SK-N-SH treated with all-trans-retinoic acid at 6 μM for 48 hours (cell line): ENCODE results near the gene GPX4.

Experiments
- ATAC-seq: fragments of 200-7000 bp; cut with Tn5 transposase; 3 replicates; pipeline ENCODE4 v1.9.1; 2020; ENCODE audit warnings: mild to moderate bottlenecking, moderate library complexity
- ARNTL ChIP-seq: fragments of 450-650 bp; formaldehyde crosslinking; IDR thresholded peaks from 2 replicates; pipeline ENCODE4 v1.5.0; 2020; ENCODE audit warnings: low read depth, mild to moderate bottlenecking, moderate library complexity, borderline replicate concordance
- BACH2 ChIP-seq: fragments of 250-450 bp; sonication (Bioruptor Pico); IDR thresholded peaks from 2 replicates; pipeline ENCODE4 v1.9.0; 2021; ENCODE audit warnings: mild to moderate bottlenecking, borderline replicate concordance
- CSDC2 ChIP-seq: fragments of 250-450 bp; sonication (Bioruptor Pico); IDR thresholded peaks from 2 replicates; pipeline ENCODE4 v1.5.0; 2020; ENCODE audit warnings: mild to moderate bottlenecking, moderate library complexity
- CSRNP3 ChIP-seq: fragments of 250-450 bp; sonication (Bioruptor Pico); IDR thresholded peaks from 2 replicates; pipeline ENCODE4 v1.5.1; 2021; ENCODE audit warnings: mild to moderate bottlenecking, moderate library complexity
- ESRRG ChIP-seq: fragments of 250-450 bp; sonication (Bioruptor Pico); IDR thresholded peaks from 2 replicates; pipeline ENCODE4 v1.6.1; 2021; ENCODE audit warnings: mild to moderate bottlenecking
- ISL1 ChIP-seq: fragments of 250-450 bp; sonication (Bioruptor Pico); IDR thresholded peaks from 2 replicates; pipeline ENCODE4 v2.1.2; 2022; ENCODE audit warnings: mild to moderate bottlenecking, moderate library complexity
- OSR1 ChIP-seq: fragments of 250-450 bp; sonication (Bioruptor Pico); IDR thresholded peaks from 2 replicates; pipeline ENCODE4 v1.8.0; 2022; ENCODE audit warnings: moderate library complexity, mild to moderate bottlenecking, inconsistent platforms
- POU6F1 ChIP-seq: fragments of 250-450 bp; sonication (Bioruptor Pico); IDR thresholded peaks from 2 replicates; pipeline ENCODE4 v1.8.0; 2021; ENCODE audit warnings: low read depth, mild to moderate bottlenecking, moderate library complexity, borderline replicate concordance
- RARB ChIP-seq: fragments of 250-450 bp; sonication (Bioruptor Pico); IDR thresholded peaks from 2 replicates; pipeline ENCODE4 v1.8.0; 2021; ENCODE audit warnings: mild to moderate bottlenecking, moderate library complexity
- SNAI2 ChIP-seq: fragments of 250-450 bp; sonication (Bioruptor Pico); IDR thresholded peaks from 2 replicates; pipeline ENCODE4 v1.5.0; 2020; ENCODE audit warnings: mild to moderate bottlenecking, moderate library complexity
- TCF4 ChIP-seq: fragments of 250-450 bp; sonication (Bioruptor Pico); IDR thresholded peaks from 2 replicates; pipeline ENCODE4 v1.8.0; 2021; ENCODE audit warnings: mild to moderate bottlenecking, moderate library complexity, borderline replicate concordance
- TOX ChIP-seq: fragments of 250-450 bp; sonication (Bioruptor Pico); IDR thresholded peaks from 2 replicates; pipeline ENCODE4 v1.8.0; 2021; ENCODE audit warnings: mild to moderate bottlenecking, moderate library complexity, borderline replicate concordance
- ZC3H10 ChIP-seq: fragments of 250-450 bp; sonication (Bioruptor Pico); IDR thresholded peaks from 2 replicates; pipeline ENCODE4 v1.5.1; 2021; ENCODE audit warnings: mild to moderate bottlenecking, moderate library complexity
- ZFP3 ChIP-seq: fragments of 250-450 bp; sonication (Bioruptor Pico); IDR thresholded peaks from 2 replicates; pipeline ENCODE4 v1.5.0; 2020; ENCODE audit warnings: mild to moderate bottlenecking, moderate library complexity
- ZFP30 ChIP-seq: fragments of 450-650 bp; formaldehyde crosslinking; IDR thresholded peaks from 2 replicates; pipeline ENCODE4 v1.5.0; 2022; ENCODE audit warnings: mild to moderate bottlenecking, moderate library complexity
- ZNF565 ChIP-seq: fragments of 450-650 bp; formaldehyde crosslinking; conservative IDR thresholded peaks from 2 replicates; pipeline ENCODE4 v1.5.0; 2020; ENCODE audit warnings: low read depth, mild to moderate bottlenecking, moderate library complexity
- ZNF70 ChIP-seq: fragments of 450-650 bp; formaldehyde crosslinking; IDR thresholded peaks from 2 replicates; pipeline ENCODE4 v1.5.0; 2020; ENCODE audit warnings: mild to moderate bottlenecking, moderate library complexity
- ZNF8 ChIP-seq: fragments of 450-650 bp; formaldehyde crosslinking; IDR thresholded peaks from 2 replicates; pipeline ENCODE4 v1.5.0; 2020; ENCODE audit warnings: mild to moderate bottlenecking, moderate library complexity
- TF ChIP-seq, protein P1 (sequence below): fragments of 250-450 bp; sonication (Bioruptor Pico); IDR thresholded peaks from 2 replicates; pipeline ENCODE4 v1.8.0; 2020; ENCODE audit warnings: mild to moderate bottlenecking, moderate library complexity, borderline replicate concordance
- TF ChIP-seq, protein P2 (sequence below): fragments of 250-450 bp; sonication (Bioruptor Pico); IDR thresholded peaks from 2 replicates; pipeline ENCODE4 v1.5.1; 2020; ENCODE audit warnings: low read depth, mild to moderate bottlenecking, moderate library complexity
- TF ChIP-seq, protein P3 (sequence below): fragments of 250-450 bp; sonication (Bioruptor Pico); IDR thresholded peaks from 2 replicates; pipeline ENCODE4 v1.5.0; 2020; ENCODE audit warnings: mild to moderate bottlenecking, moderate library complexity

GPX4 gene

DNA sequence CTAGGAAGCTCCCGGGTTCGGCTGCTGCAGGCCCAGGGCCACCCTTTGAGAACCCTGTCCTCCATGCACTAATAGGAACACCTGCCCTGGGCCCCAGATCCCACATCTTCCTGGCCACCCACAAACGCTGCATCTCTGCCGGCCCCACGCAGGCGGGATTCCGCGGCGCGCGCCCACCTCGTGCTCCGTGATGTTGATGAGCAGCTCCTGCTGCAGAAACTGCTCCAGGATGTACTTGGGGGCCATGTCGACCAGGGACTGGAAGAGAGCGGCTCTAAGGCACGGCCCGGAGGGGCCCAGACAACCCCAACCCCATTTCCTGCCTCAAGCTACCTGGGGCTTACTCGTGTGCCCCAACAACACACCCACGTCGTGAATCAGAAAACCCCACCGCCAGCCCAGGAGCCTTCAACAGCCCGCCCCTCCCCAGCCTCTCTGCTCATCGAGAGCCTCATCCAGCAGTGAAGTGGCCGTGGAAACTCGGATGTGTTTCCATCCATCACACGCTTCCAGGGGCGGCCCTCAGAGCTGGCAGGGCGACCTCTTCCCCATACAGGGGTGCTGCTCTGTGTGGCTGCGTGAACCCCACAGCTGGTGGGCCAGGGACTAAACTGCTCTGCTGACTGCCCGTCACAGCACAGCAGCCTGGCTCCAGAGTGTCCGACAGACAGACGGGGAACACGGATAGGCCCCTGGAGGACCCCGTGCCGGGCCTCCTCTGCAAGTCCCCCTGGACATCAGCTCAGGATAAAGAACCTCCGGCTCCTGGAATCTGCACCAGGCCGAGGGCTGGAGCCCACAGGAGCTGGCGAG lies 12.9 kb upstream of the GPX4 start:
- no peak for TF ChIP-seq ZFP3
- TF ChIP-seq POU6F1 (CRISPR knock-in tag) = no peak
- TF ChIP-seq CSDC2 = no peak
- TF ChIP-seq, protein P1, sequence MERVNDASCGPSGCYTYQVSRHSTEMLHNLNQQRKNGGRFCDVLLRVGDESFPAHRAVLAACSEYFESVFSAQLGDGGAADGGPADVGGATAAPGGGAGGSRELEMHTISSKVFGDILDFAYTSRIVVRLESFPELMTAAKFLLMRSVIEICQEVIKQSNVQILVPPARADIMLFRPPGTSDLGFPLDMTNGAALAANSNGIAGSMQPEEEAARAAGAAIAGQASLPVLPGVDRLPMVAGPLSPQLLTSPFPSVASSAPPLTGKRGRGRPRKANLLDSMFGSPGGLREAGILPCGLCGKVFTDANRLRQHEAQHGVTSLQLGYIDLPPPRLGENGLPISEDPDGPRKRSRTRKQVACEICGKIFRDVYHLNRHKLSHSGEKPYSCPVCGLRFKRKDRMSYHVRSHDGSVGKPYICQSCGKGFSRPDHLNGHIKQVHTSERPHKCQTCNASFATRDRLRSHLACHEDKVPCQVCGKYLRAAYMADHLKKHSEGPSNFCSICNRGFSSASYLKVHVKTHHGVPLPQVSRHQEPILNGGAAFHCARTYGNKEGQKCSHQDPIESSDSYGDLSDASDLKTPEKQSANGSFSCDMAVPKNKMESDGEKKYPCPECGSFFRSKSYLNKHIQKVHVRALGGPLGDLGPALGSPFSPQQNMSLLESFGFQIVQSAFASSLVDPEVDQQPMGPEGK (CRISPR knock-in tag) = no peak
- no peak for TF ChIP-seq ZNF70
- no peak for TF ChIP-seq RARB (CRISPR knock-in tag)
- no peak for TF ChIP-seq TOX (CRISPR knock-in tag)
- TF ChIP-seq ARNTL = no peak
- no peak for TF ChIP-seq SNAI2
- TF ChIP-seq ZNF8 (CRISPR knock-in tag) = no peak
- no peak for TF ChIP-seq CSRNP3
- TF ChIP-seq ZNF565 (CRISPR knock-in tag) = no peak
- TF ChIP-seq TCF4 (CRISPR knock-in tag) = no peak
- TF ChIP-seq ESRRG (CRISPR knock-in tag) = no peak
- ATAC-seq = no peak

- TF ChIP-seq ZNF8 (CRISPR knock-in tag) = no peak
- TF ChIP-seq ZNF565 (CRISPR knock-in tag) = no peak
- TF ChIP-seq SNAI2 = no peak
- TF ChIP-seq, all 23 proteins: peak for 0
- no peak for ATAC-seq
These were observed 12.1 kb upstream of the GPX4 start for GRCh38 chr19:1091544-1092175.

DNA sequence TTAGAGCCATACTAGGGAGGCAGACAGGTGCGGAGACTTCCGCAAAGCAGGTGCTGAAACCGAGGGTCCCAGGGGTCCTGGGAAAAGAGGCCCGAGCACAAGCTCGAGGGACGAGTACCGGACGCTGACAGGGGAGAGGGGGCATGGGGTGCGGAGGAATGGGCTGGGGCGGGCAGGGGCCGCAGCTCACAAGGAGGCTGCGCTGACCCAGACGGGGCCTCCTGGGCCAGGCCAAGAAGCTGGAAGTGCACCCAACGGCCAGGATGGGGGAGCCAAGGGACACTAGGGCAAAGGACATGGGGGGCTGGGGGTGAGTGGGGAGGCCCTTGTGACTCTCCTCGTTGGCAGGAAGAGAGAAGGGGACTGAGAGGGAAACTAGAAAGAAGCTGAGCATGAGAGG lies 10.5 kb upstream of the GPX4 start:
- ATAC-seq = no peak
- TF ChIP-seq BACH2 (CRISPR knock-in tag) = no peak
- TF ChIP-seq ZFP3 = no peak
- TF ChIP-seq RARB (CRISPR knock-in tag) = no peak
- no peak for TF ChIP-seq ISL1 (CRISPR knock-in tag)

GRCh38 chr19:1093811-1094553 lies 9.8 kb upstream of the GPX4 start:
- TF ChIP-seq TOX (CRISPR knock-in tag) (no peak), BACH2 (CRISPR knock-in tag) (no peak), ZFP30 (CRISPR knock-in tag) (no peak), SNAI2 (no peak), POU6F1 (CRISPR knock-in tag) (no peak), ZC3H10 (CRISPR knock-in tag) (no peak), OSR1 (CRISPR knock-in tag) (no peak)
- TF ChIP-seq, protein P2, sequence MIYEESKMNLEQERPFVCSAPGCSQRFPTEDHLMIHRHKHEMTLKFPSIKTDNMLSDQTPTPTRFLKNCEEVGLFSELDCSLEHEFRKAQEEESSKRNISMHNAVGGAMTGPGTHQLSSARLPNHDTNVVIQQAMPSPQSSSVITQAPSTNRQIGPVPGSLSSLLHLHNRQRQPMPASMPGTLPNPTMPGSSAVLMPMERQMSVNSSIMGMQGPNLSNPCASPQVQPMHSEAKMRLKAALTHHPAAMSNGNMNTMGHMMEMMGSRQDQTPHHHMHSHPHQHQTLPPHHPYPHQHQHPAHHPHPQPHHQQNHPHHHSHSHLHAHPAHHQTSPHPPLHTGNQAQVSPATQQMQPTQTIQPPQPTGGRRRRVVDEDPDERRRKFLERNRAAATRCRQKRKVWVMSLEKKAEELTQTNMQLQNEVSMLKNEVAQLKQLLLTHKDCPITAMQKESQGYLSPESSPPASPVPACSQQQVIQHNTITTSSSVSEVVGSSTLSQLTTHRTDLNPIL (CRISPR knock-in tag) = no peak
- TF ChIP-seq, protein P3, sequence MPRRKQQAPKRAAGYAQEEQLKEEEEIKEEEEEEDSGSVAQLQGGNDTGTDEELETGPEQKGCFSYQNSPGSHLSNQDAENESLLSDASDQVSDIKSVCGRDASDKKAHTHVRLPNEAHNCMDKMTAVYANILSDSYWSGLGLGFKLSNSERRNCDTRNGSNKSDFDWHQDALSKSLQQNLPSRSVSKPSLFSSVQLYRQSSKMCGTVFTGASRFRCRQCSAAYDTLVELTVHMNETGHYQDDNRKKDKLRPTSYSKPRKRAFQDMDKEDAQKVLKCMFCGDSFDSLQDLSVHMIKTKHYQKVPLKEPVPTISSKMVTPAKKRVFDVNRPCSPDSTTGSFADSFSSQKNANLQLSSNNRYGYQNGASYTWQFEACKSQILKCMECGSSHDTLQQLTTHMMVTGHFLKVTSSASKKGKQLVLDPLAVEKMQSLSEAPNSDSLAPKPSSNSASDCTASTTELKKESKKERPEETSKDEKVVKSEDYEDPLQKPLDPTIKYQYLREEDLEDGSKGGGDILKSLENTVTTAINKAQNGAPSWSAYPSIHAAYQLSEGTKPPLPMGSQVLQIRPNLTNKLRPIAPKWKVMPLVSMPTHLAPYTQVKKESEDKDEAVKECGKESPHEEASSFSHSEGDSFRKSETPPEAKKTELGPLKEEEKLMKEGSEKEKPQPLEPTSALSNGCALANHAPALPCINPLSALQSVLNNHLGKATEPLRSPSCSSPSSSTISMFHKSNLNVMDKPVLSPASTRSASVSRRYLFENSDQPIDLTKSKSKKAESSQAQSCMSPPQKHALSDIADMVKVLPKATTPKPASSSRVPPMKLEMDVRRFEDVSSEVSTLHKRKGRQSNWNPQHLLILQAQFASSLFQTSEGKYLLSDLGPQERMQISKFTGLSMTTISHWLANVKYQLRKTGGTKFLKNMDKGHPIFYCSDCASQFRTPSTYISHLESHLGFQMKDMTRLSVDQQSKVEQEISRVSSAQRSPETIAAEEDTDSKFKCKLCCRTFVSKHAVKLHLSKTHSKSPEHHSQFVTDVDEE = no peak
- no peak for ATAC-seq
